ENCODE measurements around the gene OR8G5. TPM values are rescaled to one million over a fixed set of nuclear protein-coding genes. Genes with fewer than 3 reads are reported as not detected.

OR8G5 gene
- total RNA-seq, 1 experiment from 2014 or later, result 0.26 TPM

GRCh38 chr11:124277207-124277606, 21.0 kb downstream of the OR8G5 start:
- intact Hi-C loops (cut with micrococcal nuclease), result no loop called here
- DNase-seq (no peak), ATAC-seq (no peak)
- no peak overlapping the region for H3K27ac ChIP-seq (ENCODE audit: low read length)
- no peaks in the 10 kb centered on the region for H3K9me2 ChIP-seq (replicated peaks; ENCODE audit: low read length)
- no peaks in the 10 kb centered on the region for H3F3A ChIP-seq (ENCODE audit: low read length, unreplicated experiment)
- no peaks in the 10 kb centered on the region for H3K4me1 ChIP-seq (ENCODE audit: insufficient read depth, low read length)
- H3K4me2 ChIP-seq (ENCODE audit: low read length), result no peak overlapping the region
- ChIA-PET CTCF (no interaction called here), POLR2A (ENCODE audit: unreplicated experiment) (no interaction called here)
- H3K9me3 ChIP-seq (ENCODE audit: low read length), result no peaks in the 10 kb centered on the region
- H2AFZ ChIP-seq (ENCODE audit: low read length), result no peak overlapping the region
- H4K20me1 ChIP-seq (ENCODE audit: low read length), result no peaks in the 10 kb centered on the region
- H3K79me2 ChIP-seq (ENCODE audit: low read length), result no peaks in the 10 kb centered on the region
- no peak overlapping the region for H3K4me3 ChIP-seq (ENCODE audit: low read length)
- no peaks in the 10 kb centered on the region for H3K27me3 ChIP-seq (ENCODE audit: low read length)
- BruUV-seq (replicated peaks), result no TSS peak
- TF ChIP-seq CTCF (conservative IDR thresholded peaks at IDR 0.05; ENCODE audit: low read depth, low read length) (no peak), EZH2phosphoT487 (IDR thresholded peaks at IDR 0.05; ENCODE audit: borderline replicate concordance, low read length) (no peak), EZH2 (IDR thresholded peaks at IDR 0.05; ENCODE audit: low read length, unreplicated experiment) (no peak)
- H3K36me3 ChIP-seq (ENCODE audit: low read depth, low read length), result no peaks in the 10 kb centered on the region
- H3K9ac ChIP-seq (ENCODE audit: low read length), result no peak overlapping the region

GRCh38 chr11:124277804-124278203, 21.6 kb downstream of the OR8G5 start:
- ATAC-seq (no peak), DNase-seq (no peak)
- no TSS peak for BruUV-seq (replicated peaks)
- Histone ChIP-seq H3K36me3 (ENCODE audit: low read depth, low read length) (no peaks in the 10 kb centered on the region), H2AFZ (ENCODE audit: low read length) (no peak overlapping the region), H3K27ac (ENCODE audit: low read length) (no peak overlapping the region), H3K4me3 (ENCODE audit: low read length) (no peak overlapping the region), H3K9me2 (replicated peaks; ENCODE audit: low read length) (no peaks in the 10 kb centered on the region), H3F3A (ENCODE audit: low read length, unreplicated experiment) (no peaks in the 10 kb centered on the region), H3K27me3 (ENCODE audit: low read length) (no peaks in the 10 kb centered on the region), H4K20me1 (ENCODE audit: low read length) (no peaks in the 10 kb centered on the region), H3K79me2 (ENCODE audit: low read length) (no peaks in the 10 kb centered on the region), H3K4me1 (ENCODE audit: insufficient read depth, low read length) (no peaks in the 10 kb centered on the region), H3K9ac (ENCODE audit: low read length) (no peak overlapping the region), H3K4me2 (ENCODE audit: low read length) (no peak overlapping the region), H3K9me3 (ENCODE audit: low read length) (no peaks in the 10 kb centered on the region)
- POLR2A ChIA-PET (ENCODE audit: unreplicated experiment), result no interaction called here
- CTCF ChIA-PET, result interaction anchor here (0.5 kb wide), 1 partner anchor 33 kb away, joined by 4 read pairs; no protein-coding TSS in a partner anchor
- intact Hi-C loops (cut with micrococcal nuclease), result no loop called here
- no peak for TF ChIP-seq EZH2phosphoT487 (IDR thresholded peaks at IDR 0.05; ENCODE audit: borderline replicate concordance, low read length)
- TF ChIP-seq CTCF (conservative IDR thresholded peaks at IDR 0.05; ENCODE audit: low read depth, low read length), result peak; percentile 41; the same call in 1 of the 2 replicates
- TF ChIP-seq EZH2 (IDR thresholded peaks at IDR 0.05; ENCODE audit: low read length, unreplicated experiment), result no peak

GRCh38 chr11:124278261-124278660, 22.1 kb downstream of the OR8G5 start:
- TF ChIP-seq EZH2phosphoT487 (IDR thresholded peaks at IDR 0.05; ENCODE audit: borderline replicate concordance, low read length) (no peak), EZH2 (IDR thresholded peaks at IDR 0.05; ENCODE audit: low read length, unreplicated experiment) (no peak), CTCF (conservative IDR thresholded peaks at IDR 0.05; ENCODE audit: low read depth, low read length) (no peak)
- no peaks in the 10 kb centered on the region for H3F3A ChIP-seq (ENCODE audit: low read length, unreplicated experiment)
- H3K4me1 ChIP-seq (ENCODE audit: insufficient read depth, low read length), result no peaks in the 10 kb centered on the region
- no peaks in the 10 kb centered on the region for H3K27me3 ChIP-seq (ENCODE audit: low read length)
- no peaks in the 10 kb centered on the region for H3K79me2 ChIP-seq (ENCODE audit: low read length)
- no peaks in the 10 kb centered on the region for H3K9me2 ChIP-seq (replicated peaks; ENCODE audit: low read length)
- H3K4me2 ChIP-seq (ENCODE audit: low read length), result no peak overlapping the region
- no peak overlapping the region for H3K27ac ChIP-seq (ENCODE audit: low read length)
- H3K36me3 ChIP-seq (ENCODE audit: low read depth, low read length), result no peaks in the 10 kb centered on the region
- intact Hi-C loops (cut with micrococcal nuclease), result no loop called here
- ATAC-seq, result no peak
- no peak for DNase-seq
- no peaks in the 10 kb centered on the region for H4K20me1 ChIP-seq (ENCODE audit: low read length)
- no peak overlapping the region for H3K4me3 ChIP-seq (ENCODE audit: low read length)
- no peaks in the 10 kb centered on the region for H3K9me3 ChIP-seq (ENCODE audit: low read length)
- POLR2A ChIA-PET (ENCODE audit: unreplicated experiment), result no interaction called here
- no TSS peak for BruUV-seq (replicated peaks)
- no peak overlapping the region for H3K9ac ChIP-seq (ENCODE audit: low read length)
- H2AFZ ChIP-seq (ENCODE audit: low read length), result no peak overlapping the region
- CTCF ChIA-PET, result interaction anchor here (0.5 kb wide), 1 partner anchor 32 kb away, joined by 4 read pairs; no protein-coding TSS in a partner anchor

Measured in PC-3 (cell line).